H7 (cell line): Measurements from ENCODE around the gene C9orf152. TPM values are rescaled to one million over a fixed set of nuclear protein-coding genes. Genes with fewer than 3 reads are reported as not detected.
A peak's percentile ranks its signal among the peaks of the same experiment; 100 is the strongest.
"Not testable (repeated sequence)": the region's sequence is repeated elsewhere in the genome, so short reads cannot be mapped to it uniquely, and the experiment has no call there.

Source experiments
- DNase-seq: peaks from one replicate; pipeline ENCODE4 v3.0.0; 2012
- H3K27me3 ChIP-seq: 2 replicates; pipeline ENCODE4 v1.6.0; 2011; ENCODE audit warnings: mild to moderate bottlenecking, low read length; ENCODE audit not compliant: control insufficient read depth, insufficient read depth
- H3K36me3 ChIP-seq: replicated peaks from 2 replicates; pipeline ENCODE4 v1.5.1; 2011; ENCODE audit warnings: low read length; ENCODE audit not compliant: control insufficient read depth, insufficient read depth
- H3K4me3 ChIP-seq: 2 replicates; pipeline ENCODE4 v1.5.1; 2011; ENCODE audit warnings: low read depth, mild to moderate bottlenecking, control low read depth, low read length, moderate library complexity; ENCODE audit not compliant: insufficient read depth
- total RNA-seq: library from RNA; depleted of rRNA; stranded (reverse); fragments of >200 nt; shearing (Covaris generic); gene quantifications from 2 replicates; pipeline ENCODE4 v1.2.3, GENCODE V29; 2014; rRNA removed

Gene C9orf152
- total RNA-seq: 0.11 TPM in 1 of 2 replicates, not detected in the other

GRCh38 chr9:110208031-110208430 lies at the start of gene C9orf152:
Gene C9orf152, minus strand, starts transcription at chr9:110208159. Its CDS starts 580 bp downstream, at chr9:110207579.
- DNase-seq: no peak
- Histone ChIP-seq H3K36me3 (no peaks in the 10 kb centered on the region), H3K4me3 (no peak within 1 kb of the TSS), H3K27me3 (no peaks in the 10 kb centered on the region)

- peak; percentile 35 for DNase-seq
- H3K27me3 ChIP-seq: no peaks in the 10 kb centered on the region
- H3K36me3 ChIP-seq: no peaks in the 10 kb centered on the region
- H3K4me3 ChIP-seq: peak overlapping the region; percentile 96
These were observed 49.3 kb upstream of the C9orf152 start for GRCh38 chr9:110257097-110257841.

GRCh38 chr9:110256380-110257096 lies 48.6 kb upstream of the C9orf152 start, which contains the start of gene TXN:
Gene TXN, minus strand, starts transcription at chr9:110256507. Its CDS starts 72 bp downstream, at chr9:110256435.
- no peaks in the 10 kb centered on the region for H3K27me3 ChIP-seq
- peak within 1 kb of the TSS; percentile 96 for H3K4me3 ChIP-seq
- no peaks in the 10 kb centered on the region for H3K36me3 ChIP-seq
- DNase-seq: peak; percentile 93

- peak; percentile 64 for DNase-seq
- Histone ChIP-seq H3K4me3 (peak overlapping the region; percentile 96), H3K27me3 (no peaks in the 10 kb centered on the region), H3K36me3 (no peaks in the 10 kb centered on the region)
These were observed 47.8 kb upstream of the C9orf152 start for GRCh38 chr9:110255463-110256379.

- Histone ChIP-seq H3K27me3 (no peaks in the 10 kb centered on the region), H3K4me3 (peak overlapping the region; percentile 96), H3K36me3 (no peaks in the 10 kb centered on the region; the same call in 1 of the 2 replicates)
- peak; percentile 55 for DNase-seq
These were observed 47.1 kb upstream of the C9orf152 start for GRCh38 chr9:110255034-110255462.

GRCh38 chr9:110254500-110254899 lies 46.5 kb upstream of the C9orf152 start:
- no peak for DNase-seq
- Histone ChIP-seq H3K4me3 (peak overlapping the region; percentile 96), H3K27me3 (no peaks in the 10 kb centered on the region), H3K36me3 (peaks cover 4% of the 10 kb centered on the region)

- H3K36me3 ChIP-seq: peaks cover 12% of the 10 kb centered on the region
- H3K27me3 ChIP-seq: no peaks in the 10 kb centered on the region
- no peak overlapping the region for H3K4me3 ChIP-seq
- DNase-seq: no peak
These were observed 44.7 kb upstream of the C9orf152 start for GRCh38 chr9:110252509-110253139.

GRCh38 chr9:110251770-110252169 lies 43.8 kb upstream of the C9orf152 start:
- DNase-seq, H3K4me3 ChIP-seq, H3K27me3 ChIP-seq: not testable (repeated sequence)
- peaks cover 15% of the 10 kb centered on the region for H3K36me3 ChIP-seq

- H3K4me3 ChIP-seq: no peak overlapping the region
- no peak for DNase-seq
- peaks cover 15% of the 10 kb centered on the region for H3K36me3 ChIP-seq
- no peaks in the 10 kb centered on the region for H3K27me3 ChIP-seq
These were observed 43.3 kb upstream of the C9orf152 start for GRCh38 chr9:110251212-110251611.

GRCh38 chr9:110249603-110250002 lies 41.6 kb upstream of the C9orf152 start:
- no peak overlapping the region for H3K4me3 ChIP-seq
- peaks cover 17% of the 10 kb centered on the region for H3K36me3 ChIP-seq
- no peak for DNase-seq
- H3K27me3 ChIP-seq: no peaks in the 10 kb centered on the region

- Histone ChIP-seq H3K27me3 (no peaks in the 10 kb centered on the region), H3K4me3 (no peak overlapping the region), H3K36me3 (peaks cover 19% of the 10 kb centered on the region)
- DNase-seq: no peak
These were observed 40.4 kb upstream of the C9orf152 start for GRCh38 chr9:110248361-110248760.

- no peaks in the 10 kb centered on the region for H3K27me3 ChIP-seq
- no peak for DNase-seq
- peaks cover 19% of the 10 kb centered on the region for H3K36me3 ChIP-seq
- H3K4me3 ChIP-seq: no peak overlapping the region
These were observed 38.3 kb upstream of the C9orf152 start for GRCh38 chr9:110246214-110246613.

- Histone ChIP-seq H3K27me3 (no peaks in the 10 kb centered on the region), H3K4me3 (no peak overlapping the region), H3K36me3 (peaks cover 16% of the 10 kb centered on the region)
- DNase-seq: no peak
These were observed 36.7 kb upstream of the C9orf152 start for GRCh38 chr9:110244616-110245015.

- peaks cover 3% of the 10 kb centered on the region for H3K36me3 ChIP-seq
- DNase-seq: no peak
- H3K27me3 ChIP-seq: no peaks in the 10 kb centered on the region
- no peak overlapping the region for H3K4me3 ChIP-seq
These were observed 33.9 kb upstream of the C9orf152 start for GRCh38 chr9:110241858-110242321.
